ENCODE results near the gene MAN1A1.
"Not testable (repeated sequence)": the region's sequence is repeated elsewhere in the genome, so short reads cannot be mapped to it uniquely, and the experiment has no call there.

MAN1A1 gene

GRCh38 chr6:119190176-119190575, 159.4 kb downstream of the MAN1A1 start:
- DNase-seq: no peak

GRCh38 chr6:119189498-119189897, 160.1 kb downstream of the MAN1A1 start:
- DNase-seq: no peak

DNA sequence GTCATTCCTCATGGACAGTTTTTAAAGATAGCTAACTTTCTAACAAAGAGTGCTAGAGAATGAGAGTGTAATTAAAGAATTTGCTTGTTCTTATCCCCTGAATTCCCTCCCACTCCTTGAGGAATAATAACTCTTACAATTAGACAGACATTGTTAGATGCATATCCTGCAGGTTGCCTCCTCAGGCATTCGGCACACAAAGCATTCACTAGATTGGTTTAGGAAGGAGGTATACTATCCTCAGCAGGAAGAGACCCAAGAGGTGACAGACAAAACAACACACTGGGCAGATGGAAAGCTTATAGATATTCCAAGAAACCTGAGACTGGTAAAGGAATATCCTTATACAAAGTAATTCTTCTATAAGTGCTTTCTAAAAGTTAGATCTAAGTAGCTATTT, 162.0 kb downstream of the MAN1A1 start:
- DNase-seq: no peak

- DNase-seq: no peak
These were observed 163.1 kb downstream of the MAN1A1 start for GRCh38 chr6:119186490-119186889.

GRCh38 chr6:119184008-119184648, 165.4 kb downstream of the MAN1A1 start:
- no peak for DNase-seq

DNA sequence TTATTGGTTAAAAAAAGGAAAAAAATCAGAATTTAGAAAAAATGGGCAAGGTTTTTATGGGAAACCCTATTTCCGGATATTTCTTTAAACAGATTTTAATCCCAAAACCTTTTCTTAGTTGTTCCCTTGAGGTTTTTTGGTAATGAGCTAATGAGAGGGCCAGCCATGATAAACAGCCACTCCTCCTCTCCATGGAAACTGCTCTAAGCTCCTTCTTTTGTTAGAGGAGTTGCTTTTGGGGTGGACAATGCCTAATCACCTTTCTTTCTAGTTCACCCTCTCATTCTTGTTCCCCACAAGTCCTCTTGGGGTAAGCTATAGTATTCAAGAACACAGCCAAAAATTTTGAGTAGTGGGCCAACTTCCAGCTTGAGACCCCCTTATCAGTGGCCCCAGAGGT, 166.1 kb downstream of the MAN1A1 start:
- DNase-seq: no peak

DNA sequence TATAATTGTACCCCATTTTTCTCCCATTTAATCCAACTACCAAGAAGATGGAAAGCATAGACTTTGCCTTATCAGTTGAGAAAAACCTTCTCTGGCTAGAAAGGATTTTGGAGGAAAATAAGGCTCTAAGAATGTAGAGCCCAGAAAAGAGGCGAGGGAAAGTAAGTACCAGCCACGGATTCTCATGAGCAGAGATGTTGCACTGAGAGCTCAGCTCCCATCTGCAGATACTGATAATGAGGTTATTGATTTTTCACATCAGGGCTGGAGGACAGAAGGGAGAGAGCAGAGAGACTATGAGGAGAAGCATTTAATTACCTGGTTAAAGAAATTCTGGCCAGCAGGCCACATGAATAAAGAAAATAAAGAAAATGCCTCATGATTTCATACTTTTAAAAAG, 166.7 kb downstream of the MAN1A1 start:
- no peak for DNase-seq

- no peak for DNase-seq
These were observed 167.3 kb downstream of the MAN1A1 start for GRCh38 chr6:119182216-119182803.

GRCh38 chr6:119181046-119181445, 168.5 kb downstream of the MAN1A1 start:
- DNase-seq: no peak

GRCh38 chr6:119179842-119180241, 169.7 kb downstream of the MAN1A1 start:
- no peak for DNase-seq

- DNase-seq: no peak
These were observed 170.5 kb downstream of the MAN1A1 start for GRCh38 chr6:119179062-119179461.

DNA sequence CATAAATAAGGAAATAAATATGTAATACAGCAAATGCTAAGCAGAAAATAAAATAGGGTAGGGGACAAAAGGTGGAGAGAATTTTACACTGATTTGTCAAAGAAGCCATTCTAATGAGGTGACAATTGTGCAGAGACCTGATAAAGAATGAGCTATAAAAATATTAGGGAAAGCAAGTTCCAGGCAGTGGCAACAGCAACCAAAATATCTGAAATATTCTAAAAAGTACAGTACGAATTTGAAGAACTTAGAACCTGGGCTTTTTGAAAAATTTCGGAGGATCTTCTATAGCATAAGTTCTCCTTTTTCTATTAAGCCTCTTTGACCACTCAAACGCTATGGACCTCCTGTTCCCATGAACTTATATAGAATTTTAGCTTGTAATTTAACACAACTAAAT, 173.1 kb downstream of the MAN1A1 start:
- no peak for DNase-seq

- DNase-seq: no peak
These were observed 174.4 kb downstream of the MAN1A1 start for GRCh38 chr6:119174879-119175817.

GRCh38 chr6:119174085-119174445, 175.5 kb downstream of the MAN1A1 start:
- DNase-seq: no peak

DNA sequence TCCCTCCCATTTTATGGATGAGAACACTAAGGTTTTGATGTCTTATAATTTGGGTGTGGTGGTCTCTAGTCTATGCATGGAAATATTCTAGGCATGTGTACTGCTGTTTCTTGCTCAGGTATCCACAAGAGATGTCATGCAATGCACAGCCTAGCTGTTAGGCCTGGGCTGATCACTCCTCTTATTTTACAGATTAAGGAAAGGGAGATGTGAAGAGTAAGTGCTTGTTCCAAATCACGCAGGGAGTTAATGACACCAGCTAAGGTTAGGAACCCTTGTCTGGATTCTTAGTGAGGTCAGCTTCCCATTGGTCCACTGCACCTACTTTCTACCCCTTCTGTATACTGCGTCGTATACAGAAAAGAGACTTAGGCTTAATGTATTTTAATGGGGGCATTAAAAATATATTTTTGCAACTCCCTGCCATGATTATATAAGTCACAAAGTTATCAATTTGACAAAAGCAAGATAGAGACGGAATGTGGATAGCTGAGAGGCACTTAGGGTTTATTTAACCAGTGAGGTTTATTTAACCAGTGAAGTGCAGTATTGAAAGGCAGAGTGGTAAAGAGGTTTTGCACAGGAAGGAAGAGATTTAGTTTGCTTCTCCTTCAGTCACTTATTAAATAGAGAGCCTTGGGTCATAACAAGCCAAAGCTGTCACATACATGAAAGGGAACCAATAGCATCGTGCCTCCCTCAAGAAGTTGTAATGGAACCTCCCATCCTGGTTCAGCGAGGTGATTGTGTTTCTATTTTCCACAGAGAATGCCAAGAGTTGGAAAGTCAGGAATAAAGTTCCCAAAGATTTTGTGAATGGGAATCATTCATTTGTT, 176.1 kb downstream of the MAN1A1 start:
- no peak for DNase-seq

- no peak for DNase-seq
These were observed 176.7 kb downstream of the MAN1A1 start for GRCh38 chr6:119172824-119173223.

GRCh38 chr6:119171864-119172588, 177.5 kb downstream of the MAN1A1 start:
- DNase-seq: no peak

- no peak for DNase-seq
These were observed 178.3 kb downstream of the MAN1A1 start for GRCh38 chr6:119171088-119171841.

DNA sequence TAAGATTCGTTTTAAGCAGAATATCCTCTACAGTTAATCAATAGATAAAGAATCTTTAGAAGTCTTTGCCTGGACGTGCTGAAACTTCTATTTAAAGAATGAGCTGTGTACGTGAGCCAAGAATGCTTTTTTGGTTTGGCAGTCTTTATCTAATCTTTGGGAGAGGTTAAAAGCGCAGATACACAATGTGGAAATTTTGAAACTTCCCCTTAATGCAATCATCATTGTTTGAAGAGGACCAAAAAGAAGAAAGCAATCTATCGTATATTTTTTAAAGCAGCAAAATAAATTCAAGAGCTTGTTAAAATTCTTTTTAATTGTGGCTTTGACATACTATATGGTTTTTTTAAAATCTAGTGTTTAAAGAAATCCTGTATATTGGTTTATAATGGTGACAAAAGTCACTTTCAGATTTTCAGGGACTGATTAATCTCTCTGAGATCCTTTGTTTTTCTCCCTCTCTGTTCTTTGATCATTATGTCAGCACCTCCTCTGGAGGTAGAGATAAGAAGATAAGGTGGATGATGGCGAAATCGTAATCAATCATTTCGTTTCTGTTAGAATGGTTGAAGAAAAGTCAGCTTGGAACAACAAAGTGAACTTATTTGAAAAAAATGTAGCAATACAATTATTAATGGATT, 179.0 kb downstream of the MAN1A1 start:
- DNase-seq: no peak

DNA sequence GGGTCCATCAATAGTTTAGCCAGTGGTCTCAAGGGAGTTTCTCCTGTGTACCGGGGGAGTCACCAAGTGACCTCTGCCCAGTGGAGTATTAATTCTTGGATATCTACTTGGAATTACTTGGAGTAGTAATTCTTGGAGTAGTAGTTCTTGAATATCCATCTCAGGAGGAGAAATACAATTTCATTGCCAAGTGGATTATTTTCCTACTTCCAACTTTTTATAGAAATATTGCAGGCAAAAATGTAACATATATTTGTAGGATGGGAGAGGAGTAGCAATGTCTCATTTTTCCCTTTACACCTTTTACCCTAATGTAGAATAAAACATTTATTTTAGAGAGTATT, 179.5 kb downstream of the MAN1A1 start:
- DNase-seq: no peak

DNA sequence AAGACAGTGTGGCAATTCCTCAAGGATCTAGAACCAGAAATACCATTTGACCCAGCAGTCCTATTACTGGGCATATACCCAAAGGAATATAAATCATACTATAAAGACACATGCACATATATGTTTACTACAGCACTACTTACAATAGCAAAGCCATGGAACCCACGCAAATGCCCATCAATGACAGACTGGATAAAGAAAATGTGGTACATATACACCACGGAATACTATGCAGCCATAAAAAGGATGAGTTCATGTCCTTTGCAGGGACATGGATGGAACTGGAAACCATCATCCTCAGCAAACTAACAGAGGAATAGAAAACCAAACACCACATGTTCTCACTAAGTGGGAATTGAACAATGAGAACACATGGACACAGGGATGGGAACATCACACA, 180.2 kb downstream of the MAN1A1 start:
- not testable (repeated sequence) for DNase-seq
